K562 (cell line): Measurements from ENCODE around the gene MBLAC2. TPM values are rescaled to one million over a fixed set of nuclear protein-coding genes. Genes with fewer than 3 reads are reported as not detected.
A peak's percentile ranks its signal among the peaks of the same experiment; 100 is the strongest.

Experiments
- ATAC-seq: fragments of 200-7000 bp; cut with Tn5 transposase; 3 replicates; pipeline ENCODE4 v1.9.1; 2020; ENCODE audit warnings: moderate library complexity
- Bru-seq: library from RNA; stranded (reverse); fragments of 400-500 nt; gene quantifications from one replicate; lab custom pipeline; 2021; lab: Mats Ljungman, UMichigan
- BruChase-seq, 2 experiments: library from RNA; stranded (reverse); fragments of 400-500 nt; gene quantifications; one replicate each; lab custom pipeline; 2021; lab: Mats Ljungman, UMichigan
- BruUV-seq: library from RNA; stranded (reverse); fragments of 400-500 nt; replicated peaks from 2 replicates; lab custom pipeline; 2021; lab: Mats Ljungman, UMichigan
- CTCF ChIA-PET: fragments of 300-600 bp; formaldehyde crosslinking; extraction: SDS; loops from one replicate; lab custom pipeline; 2021; ENCODE audit warnings: low intra/inter-chr PET ratio; lab: Yijun Ruan, JAX
- POLR2A ChIA-PET: fragments of 300-600, 350-650 bp; sonication (Branson Sonifier 250); formaldehyde crosslinking; extraction: SDS; loops from one replicate; lab custom pipeline; 2021; ENCODE audit warnings: antibody characterized with exemption, inconsistent platforms; lab: Yijun Ruan, JAX
- DNase-seq, 4 experiments: peaks; one replicate each; pipeline versions ENCODE4 v3.0.0 to v3.0.0-alpha.2; 2011 to 2018; ENCODE audit warnings: low spot score in 3 of 4, mixed read lengths in 3 of 4; ENCODE audit errors: extremely low read depth in 1 of 4
- FAIRE-seq: peaks from 2 replicates; lab custom pipeline; 2011; peaks lifted over from hg19 to GRCh38; lab: Jason Lieb, UNC
- H2AFZ ChIP-seq: 2 replicates; pipeline ENCODE4 v1.6.0; 2011; ENCODE audit warnings: low read depth, low read length, control low read depth, inconsistent platforms
- H3K27ac ChIP-seq: fragments of 200-600 bp; 3 replicates; pipeline ENCODE4 v1.8.0; 2011; ENCODE audit warnings: low read depth, mild to moderate bottlenecking, control low read depth, inconsistent platforms, low read length, moderate library complexity, mixed read lengths; ENCODE audit errors: extremely low read depth
- H3K27me3 ChIP-seq, 2 experiments: fragments of 300-600 bp in 1 of 2; 2 replicates in 1 of 2; 3 replicates in 1 of 2; pipeline versions ENCODE4 v1.6.0 to v1.8.0; 2011; ENCODE audit warnings: inconsistent platforms in 2 of 2, low read length in 2 of 2, mild to moderate bottlenecking in 1 of 2, mixed read lengths in 1 of 2, moderate library complexity in 1 of 2; ENCODE audit not compliant: control insufficient read depth in 2 of 2, insufficient read depth in 2 of 2
- H3K36me3 ChIP-seq: fragments of 300-600 bp; 3 replicates; pipeline ENCODE4 v1.8.0; 2011; ENCODE audit warnings: mild to moderate bottlenecking, low read length, inconsistent platforms; ENCODE audit not compliant: control insufficient read depth, insufficient read depth
- H3K4me1 ChIP-seq, 2 experiments: fragments of 200-600 bp in 1 of 2; replicated peaks in 1 of 2; 2 replicates in 1 of 2; 3 replicates in 1 of 2; pipeline versions ENCODE4 v1.5.1 to v1.8.0; 2011; ENCODE audit warnings: inconsistent platforms in 2 of 2, low read length in 2 of 2, mild to moderate bottlenecking in 1 of 2, mixed read lengths in 1 of 2, moderate library complexity in 1 of 2; ENCODE audit not compliant: control insufficient read depth in 2 of 2, insufficient read depth in 2 of 2
- H3K4me2 ChIP-seq: 2 replicates; pipeline ENCODE4 v1.6.1; 2011; ENCODE audit warnings: low read length, control low read depth, inconsistent platforms, mixed read lengths; ENCODE audit not compliant: insufficient read depth
- H3K4me3 ChIP-seq: fragments of 200-600 bp; sonication (generic), shearing (Covaris generic); 2 replicates; pipeline ENCODE4 v1.5.1; 2016; ENCODE audit warnings: control low read depth, inconsistent platforms
- H3K79me2 ChIP-seq: fragments of 200-600 bp; 3 replicates; pipeline ENCODE4 v1.8.0; 2011; ENCODE audit warnings: low read length, inconsistent platforms; ENCODE audit not compliant: control insufficient read depth, insufficient read depth
- H3K9ac ChIP-seq, 2 experiments: 2 replicates each; pipeline versions ENCODE4 v1.6.0 to v1.6.1; 2011; ENCODE audit warnings: low read depth in 2 of 2, low read length in 2 of 2, control low read depth in 1 of 2, inconsistent platforms in 1 of 2, mild to moderate bottlenecking in 1 of 2, mixed read lengths in 1 of 2; ENCODE audit not compliant: insufficient read depth in 1 of 2
- H3K9me1 ChIP-seq: one replicate; pipeline ENCODE4 v1.6.0; 2011; ENCODE audit warnings: inconsistent platforms, mild to moderate bottlenecking, low read length, moderate library complexity; ENCODE audit not compliant: control insufficient read depth, insufficient read depth
- H3K9me3 ChIP-seq: replicated peaks from 2 replicates; pipeline ENCODE4 v1.5.1; 2011; ENCODE audit warnings: low read depth, low read length, inconsistent platforms; ENCODE audit not compliant: control insufficient read depth, insufficient read depth
- H4K20me1 ChIP-seq: replicated peaks from 2 replicates; pipeline ENCODE4 v1.6.1; 2011; ENCODE audit warnings: low read length, inconsistent platforms, mixed read lengths; ENCODE audit not compliant: control insufficient read depth, insufficient read depth
- BRD4 ChIP-seq: fragments of 200-600 bp; sonication (generic); IDR thresholded peaks from 2 replicates; pipeline ENCODE4 v1.6.1; 2017; ENCODE audit warnings: inconsistent platforms
- DDX20 ChIP-seq: fragments of 450-650 bp; IDR thresholded peaks from 2 replicates; pipeline ENCODE4 v1.6.1; 2016; ENCODE audit warnings: missing genetic modification characterization, low read depth, mild to moderate bottlenecking, missing compliant biosample characterization, moderate library complexity
- KHSRP ChIP-seq: fragments of 450-650 bp; IDR thresholded peaks from 2 replicates; pipeline ENCODE4 v1.6.1; 2017
- MITF ChIP-seq: IDR thresholded peaks from 2 replicates; pipeline ENCODE4 v1.6.1; 2014; ENCODE audit warnings: antibody characterized with exemption
- NFRKB ChIP-seq: fragments of 450-650 bp; IDR thresholded peaks from 2 replicates; pipeline ENCODE4 v1.6.1; 2016; ENCODE audit warnings: low read depth
- PKNOX1 ChIP-seq: fragments of 450-650 bp; IDR thresholded peaks from 2 replicates; pipeline ENCODE4 v1.6.1; 2016
- SPI1 ChIP-seq: IDR thresholded peaks from 2 replicates; pipeline ENCODE4 v1.6.1; 2011; ENCODE audit warnings: low read depth, low read length, control low read depth, borderline replicate concordance
- SREBF1 ChIP-seq: fragments of 150-350 bp; IDR thresholded peaks from 2 replicates; pipeline ENCODE4 v1.6.1; 2014; ENCODE audit warnings: antibody characterized with exemption, low read depth, low read length, borderline replicate concordance
- TRIM28 ChIP-seq: fragments of 450-650 bp; IDR thresholded peaks from 2 replicates; pipeline ENCODE4 v1.6.1; 2017
- ZKSCAN3 ChIP-seq: fragments of 250-450 bp; sonication (Bioruptor Pico); IDR thresholded peaks from 2 replicates; pipeline ENCODE4 v1.4.0; 2020
- WGBS: fragments of 100-300 bp; shearing (Covaris generic); methylation state at CpG from one replicate; pipeline ENCODE4 v1.1.6; 2016; ENCODE audit warnings: low coverage, mixed read lengths; ENCODE audit not compliant: insufficient coverage; ENCODE audit errors: missing lambda C conversion rate; 5-methylcytosine and 5-hydroxymethylcytosine counted together
- in situ Hi-C: fragments of 300-500 bp; cut with MboI; formaldehyde crosslinking; loops from 4 replicates; pipeline ENCODE4 v1.15.0; 2018; ENCODE audit warnings: inconsistent platforms, mixed read lengths
- intact Hi-C: fragments of 100-400 bp; cut with micrococcal nuclease; formaldehyde crosslinking; loops from 2 replicates; pipeline ENCODE4 v1.14.2; 2022
- long read RNA-seq, 3 experiments: library from polyadenylated mRNA in 2 of 3; library from RNA in 1 of 3; unstranded in 2 of 3; stranded (forward) in 1 of 3; transcript quantifications; one replicate each; pipeline ENCODE4 v2.0.0, GENCODE V29; 2019 to 2022
- polyA minus RNA-seq, 3 experiments: library from RNA; depleted of rRNA, polyadenylated mRNA; stranded (reverse); fragments of >200 nt; gene quantifications; 2 replicates each; pipeline ENCODE4 v1.2.3, GENCODE V29; 2011
- polyA plus RNA-seq, 8 experiments: library from polyadenylated mRNA; depleted of rRNA in 4 of 8; stranded (reverse) in 5 of 8; unstranded in 3 of 8; fragments of >200 nt; fragmentation: Nextera tagmentation in 2 of 8; fragmentation: Illumina TruSeq in 1 of 8; extraction: Ambion mirVana in 2 of 8; extraction: Trizol in 1 of 8; gene quantifications; 2 replicates each; pipeline versions ENCODE4 v1.2.1 to v1.2.3, GENCODE V29; 2011 to 2014; ENCODE audit warnings: inconsistent platforms in 1 of 8, missing spikeins in 1 of 8
- total RNA-seq, 7 experiments: library from RNA; depleted of rRNA in 6 of 7; stranded (reverse); fragments of >200 nt in 6 of 7; fragmentation: Illumina TruSeq in 2 of 7; extraction: Trizol in 2 of 7; gene quantifications; 2 replicates each; pipeline versions ENCODE4 v1.2.1 to v1.2.3, GENCODE V29; 2011 to 2021; ENCODE audit warnings: low replicate concordance in 1 of 7
- TF ChIP-seq, protein P1 (sequence below): sonication (generic); formaldehyde crosslinking; IDR thresholded peaks from 2 replicates; pipeline ENCODE4 v1.8.0; 2022; ENCODE audit warnings: mild to moderate bottlenecking, low read depth, missing genetic modification reagents

MBLAC2 gene
- total RNA-seq (2011; cell fraction: chromatin; rRNA removed; ENCODE audit: low replicate concordance): 11.3 and 19.1 TPM in 2 replicates
- total RNA-seq (2011; cell fraction: nucleolus; rRNA removed): 13.7 and 15.3 TPM in 2 replicates
- 17.3 and 30.1 TPM in 2 replicates for total RNA-seq (2011; cell fraction: nucleoplasm; rRNA removed)
- total RNA-seq (2014; rRNA removed): 7.6 and 8.2 TPM in 2 replicates
- 10.2 and 10.5 TPM in 2 replicates for total RNA-seq (2014; rRNA removed; fragmentation: Illumina TruSeq; extraction: Trizol)
- 9.2 and 10.7 TPM in 2 replicates for total RNA-seq (2015; rRNA removed; fragmentation: Illumina TruSeq; extraction: Trizol)
- total RNA-seq (2021): 10.3 and 10.6 TPM in 2 replicates
- polyA plus RNA-seq (2011; rRNA removed): 13.1 and 13.2 TPM in 2 replicates
- polyA plus RNA-seq (2011; cell fraction: cytosol; rRNA removed): 9.3 and 11.1 TPM in 2 replicates
- 17.6 and 17.7 TPM in 2 replicates for polyA plus RNA-seq (2011; cell fraction: nucleus; rRNA removed)
- 6.9 and 7.2 TPM in 2 replicates for polyA plus RNA-seq (2012)
- polyA plus RNA-seq (2014; fragmentation: Illumina TruSeq; extraction: Trizol): 9.0 and 10.3 TPM in 2 replicates
- 1 to 10 TPM; 2.4 to 3.2 TPM for polyA plus RNA-seq (2014; fragmentation: Nextera tagmentation; extraction: Ambion mirVana)
- 10.4 and 12.4 TPM in 2 replicates for polyA plus RNA-seq (2014; rRNA removed)
- polyA minus RNA-seq (2011; rRNA and poly(A)+ RNA removed): 13.5 and 15.1 TPM in 2 replicates
- 7.3 and 10.0 TPM in 2 replicates for polyA minus RNA-seq (2011; cell fraction: cytosol; rRNA and poly(A)+ RNA removed)
- 28.5 and 39.2 TPM in 2 replicates for polyA minus RNA-seq (2011; cell fraction: nucleus; rRNA and poly(A)+ RNA removed)
- Bru-seq, nascent RNA: percentile 79 among the genes with signal in this experiment
- BruChase-seq, experiment 1, labeled RNA remaining after a 2-hour chase: percentile 79 among the genes with signal in this experiment
- BruChase-seq, experiment 2, labeled RNA remaining after a 6-hour chase: percentile 76 among the genes with signal in this experiment
- long read RNA-seq, experiment 1, full-length matches to known transcripts: 34 of 36 reads
- long read RNA-seq, experiment 1, partial matches to known transcripts: 1 of 36 reads
- long read RNA-seq, experiment 1, other reads (novel, unspliced or antisense): 1 of 36 reads
- long read RNA-seq, experiment 2, partial matches to known transcripts: 0 of 7 reads
- long read RNA-seq, experiment 2, other reads (novel, unspliced or antisense): 7 of 7 reads
- long read RNA-seq, experiment 3, full-length matches to known transcripts: 3 of 4 reads
- long read RNA-seq, experiment 3, partial matches to known transcripts: 0 of 4 reads
- long read RNA-seq, experiment 3, other reads (novel, unspliced or antisense): 1 of 4 reads

DNA sequence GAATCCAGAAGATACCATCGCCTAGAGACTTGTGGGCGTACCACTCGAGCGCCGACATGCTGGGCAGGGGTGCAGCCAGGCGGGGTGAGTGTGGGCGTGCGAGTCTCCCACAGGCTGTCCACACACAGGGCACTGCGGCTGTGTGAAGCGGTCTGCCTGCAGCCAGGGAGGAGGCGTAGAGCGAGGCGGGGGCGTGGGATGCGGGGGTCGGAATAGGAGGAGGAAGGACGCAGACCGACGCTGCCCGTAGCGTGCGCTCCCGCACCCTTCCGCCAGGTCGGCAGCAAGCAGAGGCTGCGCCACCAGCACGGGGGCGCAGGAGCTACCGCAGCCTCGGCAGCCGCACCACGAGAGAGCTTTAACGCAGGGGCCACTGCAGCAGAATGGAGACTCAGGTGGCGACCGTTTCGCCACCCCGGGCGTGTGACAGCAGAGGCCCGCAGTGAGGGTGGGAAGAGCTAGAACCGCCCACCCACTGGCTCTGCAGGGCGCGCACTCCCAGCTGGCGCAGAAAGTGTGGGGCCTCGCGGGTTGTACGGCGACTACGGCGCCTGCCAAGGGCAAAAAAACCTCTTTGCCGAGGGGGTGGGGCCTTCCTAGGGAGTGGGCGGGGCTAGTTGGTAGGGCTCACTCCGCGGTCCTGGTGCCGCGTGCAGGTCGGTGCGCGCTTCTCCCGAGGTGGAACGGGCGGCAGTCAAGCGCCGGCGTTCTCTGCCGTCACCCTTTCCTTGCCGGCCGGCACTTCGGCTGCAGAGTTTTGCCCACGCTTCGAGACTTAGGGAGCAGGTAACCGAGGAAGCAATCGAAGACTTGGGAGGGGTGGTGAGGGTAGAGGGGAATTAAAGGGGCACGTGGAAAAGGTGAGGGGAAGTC lies at the start of gene MBLAC2, which contains the start of gene POLR3G:
TSS of gene MBLAC2 (minus strand) at position 537 of the 873 bp plus-strand sequence. CDS start at position 58, 479 bp downstream.
TSS of gene POLR3G (plus strand) at position 630 of the 873 bp plus-strand sequence. CDS start 10,704 bp downstream, outside the sequence.
- intact Hi-C loops: loop anchor here (1.0 to 10.0 kb wide), 3 partner anchors 55 to 130 kb away; partner anchors contain the start of gene LYSMD3
- FAIRE-seq: peak; percentile 83
- peak within 1 kb of the TSS; percentile 96 for H3K4me2 ChIP-seq
- peak within 1 kb of the TSS; percentile 65 for H3K4me3 ChIP-seq
- H3K36me3 ChIP-seq: peaks cover 26% of the 10 kb centered on the region
- ChIA-PET CTCF (no interaction called here), POLR2A (interaction anchor here (0.6 to 1.7 kb wide), 7 partner anchors 9 to 86 kb away, joined by 3 to 10 read pairs (median 4); no protein-coding TSS in a partner anchor)
- peak within 1 kb of the TSS; percentile 86 to 98 for H3K9ac ChIP-seq
- peak; percentile 86 for ATAC-seq
- peak within 1 kb of the TSS; percentile 95 for H2AFZ ChIP-seq
- H4K20me1 ChIP-seq: no peaks in the 10 kb centered on the region
- peaks cover 81% of the 10 kb centered on the region for H3K79me2 ChIP-seq
- peak; percentile 92 to 96 (median 94) for DNase-seq
- H3K4me1 ChIP-seq: peaks cover 16 to 25% of the 10 kb centered on the region in 2 experiments; a peak in 4 of 5 replicates
- no peaks in the 10 kb centered on the region for H3K9me1 ChIP-seq
- no peaks in the 10 kb centered on the region for H3K27me3 ChIP-seq
- peak within 1 kb of the TSS; percentile 92 for H3K27ac ChIP-seq
- under 1% methylated on average over 64 of the region's 73 CpGs for WGBS
- in situ Hi-C loops: loop anchor here (5.0 kb wide), 1 partner anchor 48 kb away; no protein-coding TSS in a partner anchor
- H3K9me3 ChIP-seq: no peaks in the 10 kb centered on the region
- BruUV-seq: no TSS peak
- TF ChIP-seq TRIM28: 0 out of 2 replicates have a peak, but pooled peaks have one; percentile 25
- TF ChIP-seq BRD4: no peak
- peak; percentile 40; the same call in 1 of the 2 replicates for TF ChIP-seq MITF
- TF ChIP-seq SPI1: no peak
- no peak; the same call in 1 of the 2 replicates for TF ChIP-seq PKNOX1
- TF ChIP-seq DDX20 (tag): no peak
- TF ChIP-seq, protein P1, sequence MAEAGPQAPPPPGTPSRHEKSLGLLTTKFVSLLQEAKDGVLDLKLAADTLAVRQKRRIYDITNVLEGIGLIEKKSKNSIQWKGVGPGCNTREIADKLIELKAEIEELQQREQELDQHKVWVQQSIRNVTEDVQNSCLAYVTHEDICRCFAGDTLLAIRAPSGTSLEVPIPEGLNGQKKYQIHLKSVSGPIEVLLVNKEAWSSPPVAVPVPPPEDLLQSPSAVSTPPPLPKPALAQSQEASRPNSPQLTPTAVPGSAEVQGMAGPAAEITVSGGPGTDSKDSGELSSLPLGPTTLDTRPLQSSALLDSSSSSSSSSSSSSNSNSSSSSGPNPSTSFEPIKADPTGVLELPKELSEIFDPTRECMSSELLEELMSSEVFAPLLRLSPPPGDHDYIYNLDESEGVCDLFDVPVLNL (CRISPR knock-in tag): no peak
- TF ChIP-seq NFRKB: peak; percentile 61
- TF ChIP-seq ZKSCAN3 (CRISPR knock-in tag): no peak
- TF ChIP-seq SREBF1: no peak
- TF ChIP-seq KHSRP: no peak
